ENCODE measurements around the gene PSTPIP1. TPM values are rescaled to one million over a fixed set of nuclear protein-coding genes. Genes with fewer than 3 reads are reported as not detected.
A peak's percentile ranks its signal among the peaks of the same experiment; 100 is the strongest.

Gene PSTPIP1
- total and polyA plus RNA-seq, 2 of the 8 experiments (the other 6 are each of a cell fraction or from before 2014, with no cell fraction given), result 1.6 to 1.8 TPM

DNA sequence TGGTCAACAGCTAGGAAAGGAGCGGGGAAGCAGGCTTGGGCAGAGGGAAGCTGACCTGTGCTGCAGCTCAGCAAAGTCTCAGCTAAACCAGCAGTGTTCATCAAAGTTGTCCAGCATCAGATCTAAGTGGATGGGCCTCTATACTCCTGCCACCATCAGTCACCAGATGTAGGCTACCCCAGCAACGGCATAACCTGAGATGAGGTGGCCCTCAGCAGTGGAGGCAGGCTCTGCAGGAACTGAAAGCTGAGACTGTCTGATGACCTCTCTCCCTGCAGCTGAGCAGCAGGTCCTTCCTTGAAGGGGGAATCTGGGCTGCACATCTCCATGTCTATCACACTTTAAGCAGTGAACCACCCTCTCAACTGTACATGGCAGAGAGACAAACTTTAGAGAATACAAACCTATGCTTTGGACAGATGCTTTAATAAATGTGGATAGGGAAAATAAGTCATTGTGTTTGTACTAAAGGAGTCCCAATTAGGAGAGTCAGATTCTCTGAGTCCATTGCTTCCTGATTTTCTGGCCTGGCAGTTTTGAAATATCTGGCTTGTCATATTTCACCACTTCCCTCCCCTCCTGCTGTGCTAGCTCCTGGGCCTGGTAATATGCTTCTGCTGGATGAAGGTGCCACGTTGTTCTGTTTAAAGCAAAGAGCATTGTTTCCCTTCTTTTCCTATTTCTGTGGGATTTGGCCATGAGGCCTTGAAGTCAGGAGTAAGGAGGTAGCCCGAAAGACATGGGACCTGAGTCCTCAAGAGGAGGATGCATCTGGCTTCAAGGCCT, 11.1 kb upstream of the PSTPIP1 start:
- ChIA-PET POLR2A (ENCODE audit: partially characterized antibody) (no interaction called here), CTCF (ENCODE audit: partially characterized antibody) (interaction anchor here (1.2 to 2.0 kb wide), 3 partner anchors 11 to 40 kb away, joined by 3 to 10 read pairs (median 5); no protein-coding TSS in a partner anchor)
- H3K4ac ChIP-seq (replicated peaks; ENCODE audit: insufficient read length, low read depth, low read length), result no peak overlapping the region
- H3K36me3 ChIP-seq (ENCODE audit: control insufficient read depth in 2 of 4, insufficient read depth in 4 of 4, low read length in 3 of 4), result no peaks in the 10 kb centered on the region
- H3K14ac ChIP-seq (ENCODE audit: insufficient read length), result no peak overlapping the region
- H2BK20ac ChIP-seq (ENCODE audit: low read length), result no peak overlapping the region; the same call in 1 of the 2 replicates
- no peak overlapping the region for H2AK5ac ChIP-seq (ENCODE audit: low read depth, low read length)
- no peak overlapping the region for H3K4me2 ChIP-seq (ENCODE audit: insufficient read depth in 1 of 2, low read depth in 2 of 2, low read length in 2 of 2)
- no peaks in the 10 kb centered on the region for H3K27me3 ChIP-seq (replicated peaks in 1 of 4; ENCODE audit: control insufficient read depth in 3 of 4, extremely low read depth in 1 of 4, insufficient read depth in 3 of 4, low read length in 3 of 4)
- H2AFZ ChIP-seq (ENCODE audit: low read length), result 0 out of 2 replicates have a peak overlapping the region, but pooled peaks have one; percentile 69
- no peaks in the 10 kb centered on the region for H3K79me1 ChIP-seq (ENCODE audit: low read depth, low read length)
- H2BK12ac ChIP-seq (ENCODE audit: low read depth, low read length), result no peak overlapping the region
- FAIRE-seq (no peak), DNase-seq (ENCODE audit: low read depth in 1 of 2, low spot score in 2 of 2) (no peak)
- H3K18ac ChIP-seq (ENCODE audit: extremely low read depth, low read length), result no peak overlapping the region
- no peak overlapping the region for H2BK15ac ChIP-seq (ENCODE audit: low read length)
- no peak overlapping the region for H4K8ac ChIP-seq (ENCODE audit: extremely low read depth, insufficient read depth, low read length)
- no peak overlapping the region for H3K27ac ChIP-seq (ENCODE audit: low read depth, low read length)
- TF ChIP-seq RNF2 (IDR thresholded peaks at IDR 0.05; ENCODE audit: borderline replicate concordance, low read depth, low read length, missing control alignments, poor library complexity, severe bottlenecking) (no peak), GTF2F1 (IDR thresholded peaks at IDR 0.05; ENCODE audit: borderline replicate concordance, low read depth, low read length) (no peak), ASH2L (IDR thresholded peaks at IDR 0.05; ENCODE audit: low read length) (no peak), SIN3A (conservative IDR thresholded peaks at IDR 0.05 in 1 of 2, IDR thresholded peaks at IDR 0.05 in 1 of 2; ENCODE audit: low read depth in 1 of 2, low read length in 2 of 2) (no peak), KDM5A (IDR thresholded peaks at IDR 0.05; ENCODE audit: low read length) (no peak), SP4 (IDR thresholded peaks at IDR 0.05; ENCODE audit: low read length) (no peak), SRF (IDR thresholded peaks at IDR 0.05; ENCODE audit: low read depth, low read length) (no peak)
- H4K5ac ChIP-seq (ENCODE audit: insufficient read length, low read depth, low read length), result no peak overlapping the region
- no peak overlapping the region for H3K9ac ChIP-seq (replicated peaks in 1 of 4; ENCODE audit: extremely low read depth in 1 of 4, low read depth in 3 of 4, low read length in 3 of 4)
- no peaks in the 10 kb centered on the region for H3K79me2 ChIP-seq (ENCODE audit: control insufficient read depth in 1 of 2, insufficient read depth in 2 of 2, low read length in 2 of 2)
- no peak overlapping the region for H4K91ac ChIP-seq (replicated peaks; ENCODE audit: insufficient read length, low read length)
- peaks cover 0 to 8% of the 10 kb centered on the region in 2 experiments; a peak in 1 of 4 replicates for H3K9me3 ChIP-seq (ENCODE audit: insufficient read depth in 2 of 2, low read depth in 1 of 2, low read length in 1 of 2)
- H3K23me2 ChIP-seq (ENCODE audit: low read depth, low read length), result no peaks in the 10 kb centered on the region
- H3K23ac ChIP-seq (ENCODE audit: insufficient read length), result no peak overlapping the region
- no peak overlapping the region for H2BK120ac ChIP-seq (replicated peaks; ENCODE audit: low read depth, low read length)
- no peak overlapping the region for H2BK5ac ChIP-seq (ENCODE audit: low read depth, low read length)
- 96% methylated on average over 4 of the region's 4 CpGs; no CpG with 5 or more reads in 1 of the 2 experiments for WGBS, 2 experiments (ENCODE audit: extremely low coverage in 1 of 2, insufficient coverage in 1 of 2, insufficient read length in 1 of 2, insufficient replicate concordance in 2 of 2, low coverage in 1 of 2, low lambda C conversion rate in 2 of 2, missing lambda C conversion rate in 1 of 2)
- no peaks in the 10 kb centered on the region for H4K20me1 ChIP-seq (replicated peaks in 1 of 2; ENCODE audit: control insufficient read depth in 1 of 2, insufficient read depth in 2 of 2, low read length in 2 of 2)
- H3K4me3 ChIP-seq (ENCODE audit: extremely low read depth in 1 of 4, insufficient read depth in 2 of 4, low read depth in 3 of 4, low read length in 4 of 4), result no peak overlapping the region
- H3K56ac ChIP-seq (replicated peaks; ENCODE audit: insufficient read length, low read depth, low read length), result no peak overlapping the region
- peaks cover 0 to under 1% (median 0%) of the 10 kb centered on the region in 4 experiments; a peak in 1 of 7 replicates for H3K4me1 ChIP-seq (replicated peaks in 1 of 4; ENCODE audit: control insufficient read depth in 3 of 4, insufficient read depth in 4 of 4, low read length in 3 of 4)
